Neural crest cell (in vitro differentiated cells): ENCODE results near the gene KDM5B. TPM values are rescaled to one million over a fixed set of nuclear protein-coding genes. Genes with fewer than 3 reads are reported as not detected.

Source experiments
- DNase-seq: peaks from one replicate; pipeline ENCODE4 v3.0.0; 2021; ENCODE audit warnings: low read depth, mixed read lengths, low spot score
- H3K27ac Mint-ChIP-seq: one replicate; pipeline ENCODE4 v1.8.0; 2021; ENCODE audit warnings: mild to moderate bottlenecking, mixed read lengths; ENCODE audit not compliant: unreplicated experiment
- H3K27me3 Mint-ChIP-seq: 2 replicates; pipeline ENCODE4 v1.8.0; 2021; ENCODE audit warnings: low read depth, mild to moderate bottlenecking, mixed read lengths
- H3K36me3 Mint-ChIP-seq: 2 replicates; pipeline ENCODE4 v1.8.0; 2021; ENCODE audit warnings: low read depth, mild to moderate bottlenecking, mixed read lengths
- H3K4me1 Mint-ChIP-seq: 2 replicates; pipeline ENCODE4 v1.8.0; 2021; ENCODE audit warnings: mixed read lengths
- H3K4me3 Mint-ChIP-seq: one replicate; pipeline ENCODE4 v1.8.0; 2021; ENCODE audit warnings: mild to moderate bottlenecking, mixed read lengths
- H3K9me3 Mint-ChIP-seq: 2 replicates; pipeline ENCODE4 v1.8.0; 2021; ENCODE audit warnings: mixed read lengths
- total RNA-seq: library from RNA; stranded (reverse); gene quantifications from 2 replicates; pipeline ENCODE4 v1.2.1, GENCODE V29; 2021
- TF ChIP-seq, protein P1 (sequence below): fragments of 200-600 bp; sonication (generic); conservative IDR thresholded peaks from 2 replicates; pipeline ENCODE4 v1.5.0; 2021; ENCODE audit warnings: antibody characterized with exemption, mild to moderate bottlenecking

KDM5B gene
- total RNA-seq, 1 donor from 2014 or later = 158 TPM

DNA sequence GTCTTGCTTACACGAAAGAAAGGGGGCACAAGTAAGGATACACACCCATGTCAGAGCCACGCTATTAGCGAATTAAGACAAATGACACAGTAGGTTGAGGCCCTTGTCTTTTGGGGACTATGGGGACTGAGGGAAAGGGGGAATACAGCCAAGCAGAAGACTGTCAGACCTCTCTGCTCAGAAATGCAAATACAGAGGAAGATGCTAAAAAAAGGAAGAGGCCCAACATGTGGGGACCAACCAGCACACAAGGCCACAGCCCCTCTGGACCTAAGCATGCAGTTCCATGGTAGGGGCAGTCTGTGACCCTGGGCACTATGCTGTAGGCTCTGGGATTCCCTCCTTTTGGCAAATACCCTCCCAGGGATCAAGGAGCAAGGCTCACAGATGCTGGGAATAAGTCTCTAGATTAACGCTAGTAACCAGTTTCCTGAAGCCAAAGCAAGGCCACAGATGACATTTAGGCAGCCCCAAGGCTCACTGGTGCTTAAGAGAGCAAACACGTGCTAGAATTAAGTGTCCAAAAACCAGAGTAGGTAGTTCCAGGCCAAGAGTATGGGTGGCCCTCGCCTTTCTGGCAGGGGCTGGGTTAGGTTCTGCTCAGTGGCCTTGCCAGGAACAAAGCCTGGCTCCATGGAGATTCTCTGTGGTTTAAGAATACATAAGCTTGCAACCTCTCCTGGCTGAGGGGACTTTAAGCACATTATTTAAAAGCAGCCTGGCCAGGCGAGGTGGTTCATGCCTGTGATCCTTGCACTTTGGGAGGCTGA, 42.6 kb upstream of the KDM5B start:
- TF ChIP-seq, protein P1, sequence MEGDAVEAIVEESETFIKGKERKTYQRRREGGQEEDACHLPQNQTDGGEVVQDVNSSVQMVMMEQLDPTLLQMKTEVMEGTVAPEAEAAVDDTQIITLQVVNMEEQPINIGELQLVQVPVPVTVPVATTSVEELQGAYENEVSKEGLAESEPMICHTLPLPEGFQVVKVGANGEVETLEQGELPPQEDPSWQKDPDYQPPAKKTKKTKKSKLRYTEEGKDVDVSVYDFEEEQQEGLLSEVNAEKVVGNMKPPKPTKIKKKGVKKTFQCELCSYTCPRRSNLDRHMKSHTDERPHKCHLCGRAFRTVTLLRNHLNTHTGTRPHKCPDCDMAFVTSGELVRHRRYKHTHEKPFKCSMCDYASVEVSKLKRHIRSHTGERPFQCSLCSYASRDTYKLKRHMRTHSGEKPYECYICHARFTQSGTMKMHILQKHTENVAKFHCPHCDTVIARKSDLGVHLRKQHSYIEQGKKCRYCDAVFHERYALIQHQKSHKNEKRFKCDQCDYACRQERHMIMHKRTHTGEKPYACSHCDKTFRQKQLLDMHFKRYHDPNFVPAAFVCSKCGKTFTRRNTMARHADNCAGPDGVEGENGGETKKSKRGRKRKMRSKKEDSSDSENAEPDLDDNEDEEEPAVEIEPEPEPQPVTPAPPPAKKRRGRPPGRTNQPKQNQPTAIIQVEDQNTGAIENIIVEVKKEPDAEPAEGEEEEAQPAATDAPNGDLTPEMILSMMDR = no peak
- DNase-seq = no peak
- Mint-ChIP-seq H3K4me3 (no peak overlapping the region), H3K27me3 (no peaks in the 10 kb centered on the region), H3K4me1 (peaks cover 19% of the 10 kb centered on the region), H3K36me3 (peaks cover 12% of the 10 kb centered on the region), H3K9me3 (no peaks in the 10 kb centered on the region), H3K27ac (peak overlapping the region; percentile 15)

DNA sequence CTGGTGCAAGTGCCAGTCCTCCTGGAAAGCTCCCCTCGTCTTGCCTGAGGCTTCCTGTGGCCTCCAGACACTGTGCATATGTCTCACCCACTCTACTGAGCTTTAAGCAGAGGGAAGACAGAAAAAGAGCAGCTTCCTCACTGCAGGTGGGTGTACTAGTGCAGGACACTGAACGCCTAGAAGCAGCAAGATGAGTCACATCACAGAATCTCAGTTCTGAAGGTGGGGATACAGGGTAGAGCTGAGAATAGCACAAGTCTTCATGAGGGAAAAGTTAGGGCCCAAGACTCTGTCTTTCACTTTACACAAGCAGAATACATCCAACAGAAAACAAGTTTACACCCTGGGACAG, 39.9 kb upstream of the KDM5B start:
- no peak for DNase-seq
- Mint-ChIP-seq H3K4me3 (no peak overlapping the region), H3K27ac (no peak overlapping the region), H3K27me3 (no peaks in the 10 kb centered on the region), H3K36me3 (peaks cover 7% of the 10 kb centered on the region), H3K9me3 (no peaks in the 10 kb centered on the region), H3K4me1 (peaks cover 37% of the 10 kb centered on the region)
- TF ChIP-seq, protein P1 = no peak

- Mint-ChIP-seq H3K4me3 (no peak overlapping the region), H3K36me3 (peaks cover 5% of the 10 kb centered on the region), H3K4me1 (peaks cover 48% of the 10 kb centered on the region), H3K27me3 (no peaks in the 10 kb centered on the region), H3K9me3 (no peaks in the 10 kb centered on the region), H3K27ac (no peak overlapping the region)
- TF ChIP-seq, protein P1 = no peak
- no peak for DNase-seq
Observed at GRCh38 chr1:202844935-202845334, 36.7 kb upstream of the KDM5B start.

DNA sequence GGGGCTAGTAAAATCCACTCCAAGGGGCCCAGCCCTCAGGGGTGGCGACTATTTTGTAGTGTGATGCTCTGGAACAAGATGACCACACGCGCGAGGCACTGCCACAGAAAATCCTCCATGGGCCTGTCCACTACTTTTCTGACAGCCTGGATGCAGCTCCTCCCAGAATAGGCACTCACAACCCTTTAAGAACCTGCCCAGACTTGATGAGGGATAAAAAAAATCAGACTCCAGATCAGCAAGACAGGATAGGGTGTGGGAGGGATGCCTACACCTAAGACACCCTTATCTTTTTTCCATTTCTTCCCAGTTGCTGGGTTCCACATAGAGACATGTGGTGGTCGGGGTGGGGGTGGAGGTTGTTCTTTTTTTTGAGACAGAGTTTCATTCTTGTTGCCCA, 36.0 kb upstream of the KDM5B start:
- TF ChIP-seq, protein P1 = no peak
- H3K27me3 Mint-ChIP-seq = no peaks in the 10 kb centered on the region
- peaks cover 5% of the 10 kb centered on the region for H3K36me3 Mint-ChIP-seq
- DNase-seq = no peak
- no peaks in the 10 kb centered on the region for H3K9me3 Mint-ChIP-seq
- H3K4me3 Mint-ChIP-seq = no peak overlapping the region
- peaks cover 48% of the 10 kb centered on the region for H3K4me1 Mint-ChIP-seq
- no peak overlapping the region for H3K27ac Mint-ChIP-seq

GRCh38 chr1:202843081-202843480, 34.9 kb upstream of the KDM5B start:
- H3K27me3 Mint-ChIP-seq = no peaks in the 10 kb centered on the region
- H3K9me3 Mint-ChIP-seq = no peaks in the 10 kb centered on the region
- TF ChIP-seq, protein P1 = no peak
- peak; percentile 29 for DNase-seq
- peak overlapping the region; percentile 59 for H3K27ac Mint-ChIP-seq
- H3K4me3 Mint-ChIP-seq = peak overlapping the region; percentile 35
- H3K36me3 Mint-ChIP-seq = peaks cover 5% of the 10 kb centered on the region
- H3K4me1 Mint-ChIP-seq = peaks cover 45% of the 10 kb centered on the region
